NCI-H1417 (cell line): ENCODE measurements around the gene TOR3A.

Experiments used
- DNase-seq, 3 experiments: peaks; one replicate each; lab custom pipeline; 2025; lab: John Stamatoyannopoulos, UW

TOR3A gene

GRCh38 chr1:179066471-179066870 lies 15.4 kb upstream of the TOR3A start:
- DNase-seq: peak in 1 of 3 experiments; percentile 34

- DNase-seq: no peak
Measured at GRCh38 chr1:179077396-179077795, 4.5 kb upstream of the TOR3A start.

GRCh38 chr1:179079113-179079761 lies 2.6 kb upstream of the TOR3A start:
- peak; percentile 37 to 87 (median 81) for DNase-seq

GRCh38 chr1:179080866-179081686 lies 794 bp upstream of the TOR3A start:
- DNase-seq: peak in 2 of 3 experiments; percentile 50 to 53

- DNase-seq: peak in 2 of 3 experiments; percentile 39 to 58
Measured at GRCh38 chr1:179082333-179082998, 596 bp downstream of the TOR3A start.

- DNase-seq: peak in 1 of 3 experiments; percentile 40
Measured at GRCh38 chr1:179082999-179083335, 1.1 kb downstream of the TOR3A start.

GRCh38 chr1:179083533-179083932 lies 1.7 kb downstream of the TOR3A start:
- no peak for DNase-seq

GRCh38 chr1:179087665-179088064 lies 5.8 kb downstream of the TOR3A start:
- DNase-seq: peak; percentile 20 to 36 (median 24)

- DNase-seq: no peak
Measured at GRCh38 chr1:179089827-179090482, 8.1 kb downstream of the TOR3A start.

- DNase-seq: no peak
Measured at GRCh38 chr1:179090522-179090921, 8.7 kb downstream of the TOR3A start.

- DNase-seq: no peak
Measured at GRCh38 chr1:179090923-179091322, 9.1 kb downstream of the TOR3A start.

GRCh38 chr1:179091691-179092165 lies 9.9 kb downstream of the TOR3A start:
- DNase-seq: no peak

GRCh38 chr1:179092896-179093461 lies 11.1 kb downstream of the TOR3A start:
- no peak for DNase-seq

GRCh38 chr1:179094818-179095217 lies 12.9 kb downstream of the TOR3A start:
- DNase-seq: no peak

GRCh38 chr1:179095377-179095776 lies 13.5 kb downstream of the TOR3A start:
- no peak for DNase-seq

- DNase-seq: no peak
Measured at GRCh38 chr1:179095924-179096323, 14.1 kb downstream of the TOR3A start.

- DNase-seq: no peak
Measured at GRCh38 chr1:179099891-179100290, 18.0 kb downstream of the TOR3A start.

- no peak for DNase-seq
Measured at GRCh38 chr1:179101566-179101965, 19.7 kb downstream of the TOR3A start.

- no peak for DNase-seq
Measured at GRCh38 chr1:179103999-179104398, 22.1 kb downstream of the TOR3A start.

- DNase-seq: no peak
Measured at GRCh38 chr1:179104611-179105250, 22.9 kb downstream of the TOR3A start.

GRCh38 chr1:179105393-179105792 lies 23.5 kb downstream of the TOR3A start:
- peak in 1 of 3 experiments; percentile 31 for DNase-seq
